ENCODE data around the gene FAM89B.

FAM89B gene

DNA sequence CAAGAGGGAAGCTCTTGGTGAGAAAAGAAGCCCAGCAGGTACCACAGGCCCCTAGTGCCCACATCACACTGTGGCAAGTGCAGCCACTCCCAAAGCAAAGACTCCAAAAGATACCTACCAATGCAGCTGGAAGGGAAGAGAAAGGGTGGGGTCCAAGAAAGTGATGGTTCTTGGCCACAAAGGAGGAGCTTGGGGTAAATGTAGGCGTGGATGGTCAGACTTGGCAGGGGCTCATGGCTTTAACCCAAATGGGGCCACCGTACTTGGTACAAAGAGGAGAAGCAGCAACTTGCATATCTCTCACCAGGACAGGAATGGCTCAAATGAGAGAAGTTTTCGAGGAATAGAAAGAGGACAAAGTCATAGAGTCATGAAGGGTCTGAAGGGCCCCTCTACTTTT, 36.9 kb downstream of the FAM89B start:
- Histone ChIP-seq H3K9me3 (no peaks in the 10 kb centered on the region), H3K36me3 (peaks cover 13 to 86% (median 26%) of the 10 kb centered on the region in 3 donors), H3K27ac (no peak overlapping the region), H3K4me3 (no peak overlapping the region), H3K4me1 (peaks cover 0 to 65% (median 57%) of the 10 kb centered on the region in 4 donors), H3K27me3 (no peaks in the 10 kb centered on the region)
- TF ChIP-seq, protein P1, sequence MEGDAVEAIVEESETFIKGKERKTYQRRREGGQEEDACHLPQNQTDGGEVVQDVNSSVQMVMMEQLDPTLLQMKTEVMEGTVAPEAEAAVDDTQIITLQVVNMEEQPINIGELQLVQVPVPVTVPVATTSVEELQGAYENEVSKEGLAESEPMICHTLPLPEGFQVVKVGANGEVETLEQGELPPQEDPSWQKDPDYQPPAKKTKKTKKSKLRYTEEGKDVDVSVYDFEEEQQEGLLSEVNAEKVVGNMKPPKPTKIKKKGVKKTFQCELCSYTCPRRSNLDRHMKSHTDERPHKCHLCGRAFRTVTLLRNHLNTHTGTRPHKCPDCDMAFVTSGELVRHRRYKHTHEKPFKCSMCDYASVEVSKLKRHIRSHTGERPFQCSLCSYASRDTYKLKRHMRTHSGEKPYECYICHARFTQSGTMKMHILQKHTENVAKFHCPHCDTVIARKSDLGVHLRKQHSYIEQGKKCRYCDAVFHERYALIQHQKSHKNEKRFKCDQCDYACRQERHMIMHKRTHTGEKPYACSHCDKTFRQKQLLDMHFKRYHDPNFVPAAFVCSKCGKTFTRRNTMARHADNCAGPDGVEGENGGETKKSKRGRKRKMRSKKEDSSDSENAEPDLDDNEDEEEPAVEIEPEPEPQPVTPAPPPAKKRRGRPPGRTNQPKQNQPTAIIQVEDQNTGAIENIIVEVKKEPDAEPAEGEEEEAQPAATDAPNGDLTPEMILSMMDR (IDR thresholded peaks at IDR 0.05), result no peak
- intact Hi-C loops (cut with DNase I; ENCODE audit: low total_unique reads), result no loop called here
- no peak for DNase-seq

DNA sequence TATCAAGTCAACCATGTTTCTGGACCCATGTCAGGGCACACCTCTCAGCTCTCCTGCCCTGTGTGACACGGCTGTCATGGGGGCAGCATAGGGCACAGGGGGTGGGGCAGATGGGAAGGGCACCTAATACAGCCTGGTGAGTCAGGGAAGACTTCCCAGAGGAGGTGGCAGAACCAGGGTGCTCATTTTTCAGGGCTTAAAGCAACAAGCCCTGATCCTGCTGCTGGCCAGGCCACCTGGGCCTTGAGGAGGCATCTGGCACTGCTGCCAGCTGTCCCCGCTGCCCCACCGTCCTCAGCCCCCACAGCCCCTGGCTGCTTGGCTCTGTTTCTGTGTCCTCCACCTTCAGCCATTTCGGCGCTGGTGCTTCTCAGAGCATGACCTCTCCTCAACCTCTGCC, 37.3 kb downstream of the FAM89B start:
- TF ChIP-seq, protein P1 (IDR thresholded peaks at IDR 0.05), result no peak
- H3K9me3 ChIP-seq, result no peaks in the 10 kb centered on the region
- intact Hi-C loops (cut with DNase I; ENCODE audit: low total_unique reads), result loop anchor here (5.0 kb wide), 1 partner anchor 82 kb away; the partner anchor contains the start of gene SCYL1
- H3K4me3 ChIP-seq, result no peak overlapping the region
- no peak for DNase-seq
- peaks cover 0 to 65% (median 57%) of the 10 kb centered on the region in 4 donors for H3K4me1 ChIP-seq
- no peaks in the 10 kb centered on the region for H3K27me3 ChIP-seq
- H3K36me3 ChIP-seq, result peaks cover 9 to 81% (median 22%) of the 10 kb centered on the region in 3 donors
- H3K27ac ChIP-seq, result peak overlapping the region in 1 of 2 donors; percentile 10

DNA sequence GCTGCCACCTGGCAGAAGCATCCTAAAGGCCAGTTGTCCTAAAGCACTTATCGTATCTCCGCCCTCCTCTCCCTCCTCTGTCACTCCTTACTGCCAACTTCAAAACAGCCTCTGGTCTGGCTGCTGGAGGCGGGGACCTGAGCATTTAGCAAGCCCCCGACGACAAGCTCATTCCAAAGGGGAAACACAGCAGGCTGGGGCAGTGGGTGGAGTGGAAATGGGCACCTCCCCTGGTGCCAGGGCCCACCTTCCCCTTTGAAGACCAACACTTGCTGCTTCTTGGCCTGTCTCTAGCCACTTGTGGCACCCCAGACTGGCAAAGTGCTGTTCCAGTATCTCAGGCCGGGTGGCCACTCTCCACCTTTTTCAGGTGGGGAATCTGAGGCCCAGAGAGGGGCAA, 38.1 kb downstream of the FAM89B start:
- Histone ChIP-seq H3K36me3 (peaks cover 4 to 74% (median 15%) of the 10 kb centered on the region in 3 donors), H3K27ac (peak overlapping the region; percentile 10 to 96), H3K4me1 (peaks cover 0 to 65% (median 57%) of the 10 kb centered on the region in 4 donors), H3K4me3 (peak overlapping the region; percentile 78 to 83), H3K9me3 (no peaks in the 10 kb centered on the region), H3K27me3 (no peaks in the 10 kb centered on the region)
- intact Hi-C loops (cut with DNase I; ENCODE audit: low total_unique reads), result loop anchor here (5.0 kb wide), 1 partner anchor 83 kb away; the partner anchor contains the start of gene SCYL1
- no peak for DNase-seq
- TF ChIP-seq, protein P1 (IDR thresholded peaks at IDR 0.05), result no peak

- H3K27ac ChIP-seq, result peak overlapping the region; percentile 10 to 96
- TF ChIP-seq, protein P1 (IDR thresholded peaks at IDR 0.05), result no peak
- no peaks in the 10 kb centered on the region for H3K9me3 ChIP-seq
- H3K36me3 ChIP-seq, result peaks cover 0 to 67% (median 8%) of the 10 kb centered on the region in 3 donors
- H3K4me1 ChIP-seq, result peaks cover 0 to 67% (median 58%) of the 10 kb centered on the region in 4 donors
- peak overlapping the region; percentile 78 to 83 for H3K4me3 ChIP-seq
- H3K27me3 ChIP-seq, result no peaks in the 10 kb centered on the region
- DNase-seq, result peak; percentile 60 to 78
- intact Hi-C loops (cut with DNase I; ENCODE audit: low total_unique reads), result loop anchor here (5.0 kb wide), 1 partner anchor 84 kb away; the partner anchor contains the start of gene SCYL1
Measured at GRCh38 chr11:65611028-65611757, 38.9 kb downstream of the FAM89B start.

GRCh38 chr11:65611758-65612603, 39.6 kb downstream of the FAM89B start:
- H3K4me3 ChIP-seq, result peak overlapping the region; percentile 78 to 83
- peak overlapping the region; percentile 87 to 96 for H3K27ac ChIP-seq
- no peaks in the 10 kb centered on the region for H3K27me3 ChIP-seq
- TF ChIP-seq, protein P1 (IDR thresholded peaks at IDR 0.05), result no peak
- intact Hi-C loops (cut with DNase I; ENCODE audit: low total_unique reads), result loop anchor here (5.0 kb wide), 1 partner anchor 85 kb away; the partner anchor contains the start of gene SCYL1
- H3K36me3 ChIP-seq, result peaks cover 0 to 65% (median 8%) of the 10 kb centered on the region in 3 donors
- H3K9me3 ChIP-seq, result no peaks in the 10 kb centered on the region
- H3K4me1 ChIP-seq, result peaks cover 0 to 70% (median 60%) of the 10 kb centered on the region in 4 donors
- DNase-seq, result peak in 1 of 2 donors; percentile 65
